Activated CD4-positive, alpha-beta T cell treated with anti-CD3 and anti-CD28 coated beads for 36 hours (primary cell): ENCODE data around the gene NFIC. TPM values are rescaled to one million over a fixed set of nuclear protein-coding genes. Genes with fewer than 3 reads are reported as not detected.
"Not testable (repeated sequence)": the region's sequence is repeated elsewhere in the genome, so short reads cannot be mapped to it uniquely, and the experiment has no call there.

ENCODE experiments used
- ATAC-seq: fragments of 200-7000 bp; cut with Tn5 transposase; one replicate; pipeline ENCODE4 v1.10.0; 2021; ENCODE audit warnings: mild to moderate bottlenecking, moderate library complexity
- CTCF ChIA-PET: fragments of 350-600 bp; sonication (Branson Sonifier 250); formaldehyde crosslinking; loops from one replicate; lab custom pipeline; 2021; ENCODE audit warnings: antibody characterized with exemption; lab: Charles Lee
- POLR2A ChIA-PET: fragments of 350-600 bp; sonication (Branson Sonifier 250); formaldehyde crosslinking; loops from one replicate; lab custom pipeline; 2021; ENCODE audit warnings: antibody characterized with exemption, inconsistent platforms; lab: Charles Lee
- DNase-seq: peaks from one replicate; pipeline ENCODE4 v3.0.0-alpha.2; 2020
- H3K27ac Mint-ChIP-seq: one replicate; pipeline ENCODE4 v1.8.0; 2021; ENCODE audit warnings: mixed read lengths
- H3K27me3 Mint-ChIP-seq: one replicate; pipeline ENCODE4 v1.8.0; 2021; ENCODE audit warnings: mixed read lengths
- H3K36me3 Mint-ChIP-seq: one replicate; pipeline ENCODE4 v1.8.0; 2021; ENCODE audit warnings: low read depth, mixed read lengths
- H3K4me1 Mint-ChIP-seq: one replicate; pipeline ENCODE4 v1.8.0; 2021; ENCODE audit warnings: mixed read lengths
- H3K4me3 Mint-ChIP-seq: one replicate; pipeline ENCODE4 v1.8.0; 2021; ENCODE audit warnings: mild to moderate bottlenecking, moderate library complexity, mixed read lengths
- H3K9me3 Mint-ChIP-seq: one replicate; pipeline ENCODE4 v1.8.0; 2021; ENCODE audit warnings: low read depth, mixed read lengths
- intact Hi-C, 2 experiments: fragments of 100-400 bp; cut with DNase I in 1 of 2; cut with micrococcal nuclease in 1 of 2; formaldehyde crosslinking; loops; one replicate each; pipeline versions ENCODE4 v1.14.2 to v1.15.1; 2022 to 2024; cut with DNase I, micrococcal nuclease
- total RNA-seq, 2 experiments: library from RNA; stranded (reverse); gene quantifications; one replicate each; pipeline ENCODE4 v1.2.3, GENCODE V29; 2021

Gene NFIC
- total RNA-seq, 2 experiments from 2014 or later = 20.5 to 22.6 TPM

DNA sequence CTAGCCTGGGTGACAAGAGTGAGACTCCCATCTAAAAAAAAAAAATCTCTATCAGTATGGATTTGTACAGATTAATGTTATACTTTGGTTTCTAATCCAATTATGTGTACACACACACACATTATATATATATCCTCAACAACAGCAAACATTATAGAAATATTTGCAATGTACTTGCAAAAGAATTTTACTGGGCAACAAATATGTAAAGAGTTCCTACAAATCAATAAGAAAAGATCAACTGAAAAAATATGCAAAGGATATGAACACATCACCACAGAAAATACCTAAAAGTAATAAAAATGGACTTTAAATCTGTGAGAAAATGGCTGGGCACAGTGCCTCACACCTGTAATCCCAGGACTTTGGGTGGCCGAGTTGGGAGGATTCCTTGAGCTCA lies 40.9 kb upstream of the NFIC start:
- Mint-ChIP-seq H3K27me3 (peaks cover 18% of the 10 kb centered on the region), H3K9me3 (no peaks in the 10 kb centered on the region), H3K4me3 (no peak overlapping the region), H3K4me1 (no peaks in the 10 kb centered on the region), H3K27ac (no peak overlapping the region), H3K36me3 (no peaks in the 10 kb centered on the region)
- ATAC-seq (no peak), DNase-seq (no peak)
- intact Hi-C loops = no loop called here
- CTCF ChIA-PET = interaction anchor here (0.6 to 3.9 kb wide), 4 partner anchors 104 to 164 kb away, joined by 3 to 15 read pairs (median 9); partner anchors contain the start of gene SMIM44
- POLR2A ChIA-PET = no interaction called here

DNA sequence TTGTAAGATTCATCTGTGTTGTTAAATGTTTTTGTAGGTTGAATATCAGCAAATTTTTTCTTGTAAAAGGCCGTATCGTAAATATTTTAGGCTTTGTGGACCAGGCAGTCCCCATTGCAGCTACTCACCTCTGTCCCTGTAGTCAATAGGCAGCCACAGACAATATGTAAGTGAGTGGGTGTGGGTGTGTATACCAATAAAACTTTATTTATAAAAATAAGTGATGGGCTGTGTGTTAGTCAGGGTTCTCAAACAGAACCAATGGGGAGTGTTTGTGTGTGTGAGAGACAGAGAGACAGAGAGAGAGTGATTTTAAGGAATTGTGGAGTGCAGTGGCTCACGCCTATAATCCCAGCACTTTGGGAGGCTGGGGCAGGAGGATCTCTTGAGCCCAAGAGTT lies 37.6 kb upstream of the NFIC start:
- DNase-seq (no peak), ATAC-seq (no peak)
- ChIA-PET POLR2A (no interaction called here), CTCF (interaction anchor here (1.2 to 3.9 kb wide), 6 partner anchors 24 to 156 kb away, joined by 3 to 15 read pairs (median 6); partner anchors contain the start of gene SMIM44)
- Mint-ChIP-seq H3K4me3 (no peak overlapping the region), H3K27ac (no peak overlapping the region), H3K36me3 (no peaks in the 10 kb centered on the region), H3K4me1 (no peaks in the 10 kb centered on the region), H3K27me3 (peaks cover 1% of the 10 kb centered on the region), H3K9me3 (no peaks in the 10 kb centered on the region)
- intact Hi-C loops = no loop called here

DNA sequence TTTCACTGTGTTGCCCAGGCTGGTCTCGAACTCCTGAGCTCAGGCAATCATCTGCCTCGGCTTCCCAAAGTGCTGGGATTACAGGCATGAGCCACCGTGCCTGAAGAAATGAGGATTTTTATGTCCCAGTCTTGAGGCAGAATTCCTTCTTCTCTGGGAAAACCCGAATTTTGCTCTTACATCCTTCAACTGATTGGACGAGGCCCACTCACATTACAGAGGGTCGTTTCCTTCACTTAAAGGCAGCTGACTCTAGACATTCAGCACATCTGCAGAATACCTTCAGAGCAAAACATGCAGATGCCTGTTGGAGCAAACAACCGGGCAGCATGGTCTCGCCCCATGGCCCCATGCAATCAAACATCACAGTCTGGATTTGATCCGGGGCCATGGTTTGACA lies 36.3 kb upstream of the NFIC start:
- no peak for ATAC-seq
- Mint-ChIP-seq H3K27me3 (peaks cover 1% of the 10 kb centered on the region), H3K9me3 (no peaks in the 10 kb centered on the region), H3K4me3 (no peak overlapping the region), H3K36me3 (no peaks in the 10 kb centered on the region), H3K4me1 (no peaks in the 10 kb centered on the region), H3K27ac (no peak overlapping the region)
- ChIA-PET POLR2A (no interaction called here), CTCF (no interaction called here)
- no peak for DNase-seq
- intact Hi-C loops = no loop called here

GRCh38 chr19:3332232-3332631 lies 34.2 kb upstream of the NFIC start:
- intact Hi-C loops, CTCF ChIA-PET, H3K4me3 Mint-ChIP-seq, DNase-seq, H3K9me3 Mint-ChIP-seq, H3K27ac Mint-ChIP-seq, POLR2A ChIA-PET, H3K4me1 Mint-ChIP-seq, H3K27me3 Mint-ChIP-seq, ATAC-seq, H3K36me3 Mint-ChIP-seq: not testable (repeated sequence)

DNA sequence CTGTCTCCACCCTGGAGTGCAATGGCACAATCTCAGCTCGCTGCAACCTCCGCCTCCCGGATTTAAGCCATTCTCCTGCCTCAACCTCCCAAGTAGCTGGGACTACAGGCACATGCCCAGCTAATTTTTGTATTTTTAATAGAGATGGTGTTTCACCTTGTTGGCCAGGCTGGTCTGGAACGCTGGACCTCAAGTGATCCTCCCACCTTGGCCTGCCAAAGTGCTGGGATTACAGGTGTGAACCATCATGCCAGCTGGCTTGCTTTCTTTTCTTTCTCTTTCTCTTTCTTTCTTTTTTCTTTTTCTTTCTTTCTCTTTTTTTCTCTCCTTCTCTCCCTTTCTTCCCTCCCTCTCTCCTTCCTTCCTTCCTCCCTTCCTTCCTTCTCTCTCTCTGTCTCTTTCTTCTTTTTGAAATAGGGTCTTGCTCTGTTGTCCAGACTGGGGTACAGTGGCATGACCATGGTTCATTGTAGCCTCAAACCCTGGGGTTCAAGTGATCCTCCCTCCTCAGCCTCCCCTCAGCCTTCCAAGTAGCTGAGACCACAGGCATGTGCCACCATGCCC lies 33.3 kb upstream of the NFIC start:
- intact Hi-C loops = no loop called here
- Mint-ChIP-seq H3K9me3 (no peaks in the 10 kb centered on the region), H3K27me3 (no peaks in the 10 kb centered on the region), H3K4me1 (no peaks in the 10 kb centered on the region), H3K36me3 (no peaks in the 10 kb centered on the region), H3K4me3 (no peak overlapping the region), H3K27ac (no peak overlapping the region)
- DNase-seq (no peak), ATAC-seq (no peak)
- ChIA-PET CTCF (no interaction called here), POLR2A (no interaction called here)

DNA sequence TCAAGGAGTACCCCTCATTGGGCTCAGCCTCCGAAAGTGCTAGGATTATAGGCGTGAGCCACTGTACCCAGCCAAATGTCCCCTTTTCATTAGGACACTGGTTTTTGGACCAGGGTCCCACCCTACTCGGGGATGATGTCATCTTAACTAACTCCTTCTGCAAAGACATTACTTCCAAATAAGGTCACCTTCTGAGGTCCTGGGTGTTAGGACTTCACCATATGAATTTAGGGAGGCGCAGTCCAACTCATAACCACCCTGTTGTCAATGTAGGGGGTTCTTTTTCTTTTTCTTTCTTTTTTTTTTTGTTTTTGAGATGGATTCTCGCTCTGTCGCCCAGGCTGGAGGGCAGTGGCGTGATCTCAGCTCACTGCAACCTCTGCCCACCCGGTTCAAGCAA lies 32.7 kb upstream of the NFIC start:
- DNase-seq = no peak
- intact Hi-C loops = no loop called here
- peaks cover 4% of the 10 kb centered on the region for H3K4me1 Mint-ChIP-seq

DNA sequence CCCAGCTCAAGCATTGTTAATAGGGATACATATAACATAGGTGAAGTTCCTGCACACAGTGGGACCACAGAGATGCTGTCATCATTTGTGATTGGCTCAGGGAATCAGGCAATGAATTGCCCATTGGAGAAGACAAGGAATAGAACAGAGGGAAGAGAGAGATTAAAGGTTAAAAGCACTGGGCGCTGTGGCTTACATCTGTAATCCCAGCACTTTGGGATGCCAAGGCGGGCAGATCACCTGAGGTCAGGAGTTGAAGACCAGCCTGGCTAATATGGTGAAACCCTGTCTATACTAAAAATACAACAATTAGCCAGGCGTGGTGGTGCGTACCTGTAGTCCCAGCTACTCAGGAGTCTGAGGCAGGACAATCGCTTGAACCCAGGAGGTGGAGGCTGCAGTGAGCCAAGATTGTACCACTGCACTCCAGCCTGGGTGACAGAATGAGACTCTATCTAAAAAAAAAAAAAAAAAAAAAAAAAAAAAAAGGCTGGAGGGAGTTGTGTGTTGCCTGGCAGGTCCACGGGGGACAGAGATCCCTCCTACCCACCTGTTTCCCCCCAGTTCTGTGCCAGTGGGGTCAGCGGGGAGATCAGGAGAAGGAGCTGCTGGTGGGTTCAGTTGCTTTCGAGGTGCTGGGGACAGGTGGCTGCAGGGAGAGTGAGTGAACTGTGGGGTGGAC lies 31.5 kb upstream of the NFIC start:
- H3K4me1 Mint-ChIP-seq, intact Hi-C loops, H3K27me3 Mint-ChIP-seq, ATAC-seq, H3K27ac Mint-ChIP-seq, H3K36me3 Mint-ChIP-seq, H3K4me3 Mint-ChIP-seq, DNase-seq, POLR2A ChIA-PET, H3K9me3 Mint-ChIP-seq: not testable (repeated sequence)
- CTCF ChIA-PET = interaction anchor here (0.6 kb wide), 2 partner anchors 125 to 859 kb away, joined by 3 read pairs; no protein-coding TSS in a partner anchor

More for the DNA sequence above, 32.7 kb upstream of the NFIC start:
- Mint-ChIP-seq H3K4me3 (no peak overlapping the region), H3K27ac (no peak overlapping the region), H3K27me3 (no peaks in the 10 kb centered on the region), H3K9me3 (no peaks in the 10 kb centered on the region), H3K36me3 (no peaks in the 10 kb centered on the region)
- CTCF ChIA-PET = no interaction called here
- POLR2A ChIA-PET = no interaction called here
- ATAC-seq = no peak

GRCh38 chr19:3335431-3336350 lies 30.7 kb upstream of the NFIC start:
- Mint-ChIP-seq H3K36me3 (no peaks in the 10 kb centered on the region), H3K4me1 (peaks cover 7% of the 10 kb centered on the region), H3K4me3 (no peak overlapping the region), H3K27me3 (no peaks in the 10 kb centered on the region), H3K27ac (no peak overlapping the region), H3K9me3 (no peaks in the 10 kb centered on the region)
- ChIA-PET POLR2A (no interaction called here), CTCF (interaction anchor here (0.6 to 0.9 kb wide), 2 partner anchors 83 to 137 kb away, joined by 3 read pairs; no protein-coding TSS in a partner anchor)
- intact Hi-C loops = no loop called here
- DNase-seq (no peak), ATAC-seq (no peak)

DNA sequence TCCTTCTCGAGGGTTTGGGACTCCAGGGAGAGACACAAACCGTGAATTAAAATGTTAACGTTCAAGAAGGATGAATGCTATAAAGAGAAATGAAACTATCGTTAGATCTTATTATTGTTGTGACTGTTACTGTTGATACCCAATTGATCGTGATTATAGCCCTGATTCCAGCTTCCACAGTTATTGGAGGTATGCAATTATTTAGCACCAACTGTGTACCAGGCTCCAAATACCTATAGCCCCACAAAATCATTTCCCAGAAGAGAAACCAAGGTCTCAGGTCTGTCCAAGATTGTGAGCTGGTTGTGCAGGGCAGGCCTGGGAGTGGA lies 30.1 kb upstream of the NFIC start:
- ATAC-seq = no peak
- Mint-ChIP-seq H3K4me1 (peaks cover 7% of the 10 kb centered on the region), H3K9me3 (no peaks in the 10 kb centered on the region), H3K4me3 (no peak overlapping the region), H3K27me3 (no peaks in the 10 kb centered on the region), H3K36me3 (no peaks in the 10 kb centered on the region), H3K27ac (no peak overlapping the region)
- ChIA-PET CTCF (interaction anchor here (0.9 kb wide), 1 partner anchor 136 kb away, joined by 3 read pairs; no protein-coding TSS in a partner anchor), POLR2A (no interaction called here)
- DNase-seq = no peak
- intact Hi-C loops = no loop called here

DNA sequence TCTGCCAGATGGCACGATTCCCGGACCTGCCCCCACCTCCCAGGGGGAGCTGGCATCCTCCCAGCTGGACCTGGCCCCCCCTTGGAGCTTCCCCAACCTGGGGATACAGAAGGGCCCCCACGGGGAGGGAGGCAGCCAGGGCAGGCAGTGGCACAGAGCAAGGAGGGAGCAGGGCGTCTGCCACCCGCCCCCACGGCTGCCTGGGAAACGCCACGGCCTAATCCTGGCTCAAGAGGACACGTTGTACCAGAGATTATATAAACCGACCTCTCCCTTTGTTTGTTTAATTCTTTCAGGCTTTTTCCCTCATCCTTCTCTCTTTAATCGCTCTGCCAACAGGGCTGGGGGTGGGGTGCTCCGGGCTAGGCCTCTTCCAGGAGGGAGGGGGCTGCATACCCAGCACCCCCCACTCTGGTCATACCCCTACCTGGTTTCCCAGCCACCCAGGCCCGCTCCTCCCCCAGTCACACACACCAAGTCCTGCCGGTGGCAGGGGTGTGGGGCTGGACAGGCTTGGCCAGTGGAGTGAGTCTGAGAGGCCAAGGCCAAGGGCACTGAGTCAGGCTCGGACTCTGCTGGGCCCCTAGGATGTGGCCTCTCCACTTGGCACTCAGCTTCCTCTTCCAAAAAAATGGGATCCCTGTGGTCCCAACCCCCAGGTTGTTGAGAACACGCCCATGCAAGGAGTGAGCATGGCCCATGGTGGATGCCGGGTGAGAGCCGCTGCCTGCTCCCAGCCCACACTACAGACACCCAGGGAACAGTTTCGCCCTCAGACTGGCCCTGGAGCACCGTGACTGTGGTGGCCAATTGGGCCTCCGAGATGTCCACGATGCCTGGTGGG lies 29.5 kb upstream of the NFIC start:
- no peaks in the 10 kb centered on the region for H3K9me3 Mint-ChIP-seq
- POLR2A ChIA-PET = no interaction called here
- no peaks in the 10 kb centered on the region for H3K27me3 Mint-ChIP-seq
- H3K36me3 Mint-ChIP-seq = no peaks in the 10 kb centered on the region
- ATAC-seq = no peak
- H3K4me1 Mint-ChIP-seq = peaks cover 7% of the 10 kb centered on the region
- intact Hi-C loops = no loop called here
- no peak for DNase-seq
- H3K27ac Mint-ChIP-seq = no peak overlapping the region
- H3K4me3 Mint-ChIP-seq = no peak overlapping the region
- CTCF ChIA-PET = interaction anchor here (0.9 kb wide), 1 partner anchor 135 kb away, joined by 3 read pairs; no protein-coding TSS in a partner anchor
